HG03342 (cell line): ENCODE data around the gene FRMPD1.

Source experiments
- ATAC-seq: cut with Tn5 transposase; IDR thresholded peaks from one replicate; pipeline ENCODE4 v1.9.1; 2021; ENCODE audit warnings: mild to moderate bottlenecking, moderate library complexity; ENCODE audit not compliant: unreplicated experiment

The FRMPD1 gene

DNA sequence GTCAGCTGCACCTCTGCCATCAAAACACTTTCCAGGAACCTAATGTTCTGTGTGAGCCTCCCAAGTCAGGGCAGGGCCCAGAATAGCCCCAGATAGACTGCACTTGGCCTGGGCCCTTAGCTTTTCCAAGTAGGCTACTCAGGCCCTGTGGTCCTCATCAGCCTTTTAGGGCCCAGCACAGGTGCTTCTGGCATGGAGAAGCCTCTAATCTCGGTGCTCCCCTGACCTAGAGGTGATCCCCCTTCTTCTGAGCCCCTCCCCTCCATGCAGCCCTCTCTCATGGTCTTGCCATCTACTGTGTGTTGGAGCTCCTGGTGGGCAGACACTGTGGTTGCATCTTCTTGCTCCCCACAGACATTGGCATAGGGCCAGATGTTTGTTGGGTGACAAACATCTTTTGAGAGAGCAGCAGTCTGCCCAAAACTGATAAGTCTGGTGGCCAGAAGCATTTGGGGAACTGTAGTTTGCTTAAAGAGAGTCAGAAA is 28.1 kb downstream of the FRMPD1 start:
- ATAC-seq = no peak

DNA sequence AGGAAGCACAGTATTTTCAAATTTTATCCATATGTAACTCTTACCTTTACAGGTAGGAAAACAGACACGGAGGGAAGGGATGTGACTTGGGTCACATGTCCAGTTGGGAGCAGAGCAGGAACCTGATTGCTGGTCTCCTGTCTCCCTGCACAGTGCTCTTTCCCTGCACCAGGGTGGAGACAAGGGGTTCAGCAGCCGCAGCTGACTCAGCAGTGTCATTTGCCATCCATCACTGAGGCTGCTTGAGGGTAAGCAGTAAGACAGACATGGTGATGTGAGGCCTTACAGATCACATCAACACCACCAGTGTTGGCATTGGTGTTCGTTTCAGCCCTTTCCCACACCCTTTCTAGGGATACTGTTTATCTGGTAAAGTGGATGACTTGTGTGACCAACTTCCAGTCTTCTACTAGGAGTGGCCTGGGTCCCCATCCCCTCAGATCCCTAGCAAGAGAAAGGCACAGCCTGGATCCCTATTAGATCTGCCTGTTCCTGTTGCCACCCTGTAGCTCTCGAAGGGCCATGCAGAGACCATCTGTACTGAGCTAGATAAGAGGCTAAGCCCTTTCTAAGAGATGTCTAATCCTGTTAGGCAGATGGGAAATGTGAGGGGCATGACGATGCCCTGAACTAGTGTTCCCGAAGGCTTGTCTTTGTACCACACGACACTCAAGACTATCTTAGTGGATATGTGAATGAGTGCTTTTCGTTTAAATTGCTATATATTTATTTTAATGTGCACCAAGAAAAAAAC is 29.1 kb downstream of the FRMPD1 start:
- no peak for ATAC-seq

DNA sequence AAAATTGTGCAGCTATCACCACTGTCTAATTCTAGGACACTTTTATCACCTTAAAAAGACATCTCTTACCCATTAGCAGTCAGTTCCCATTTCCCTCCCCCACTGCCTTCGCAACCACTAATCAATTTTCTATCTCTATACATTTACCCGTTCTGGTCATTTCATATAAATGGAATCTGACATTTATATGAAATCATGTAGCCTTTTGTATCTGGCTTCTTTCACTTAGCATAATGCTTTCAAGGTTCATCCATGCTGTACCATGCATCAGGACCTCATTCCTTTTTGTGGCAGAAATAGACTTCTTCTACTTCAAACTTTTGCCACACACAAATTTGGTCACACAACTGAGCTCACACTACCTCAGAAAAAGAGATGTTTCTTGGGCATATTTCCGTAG is 32.2 kb downstream of the FRMPD1 start:
- no peak for ATAC-seq

DNA sequence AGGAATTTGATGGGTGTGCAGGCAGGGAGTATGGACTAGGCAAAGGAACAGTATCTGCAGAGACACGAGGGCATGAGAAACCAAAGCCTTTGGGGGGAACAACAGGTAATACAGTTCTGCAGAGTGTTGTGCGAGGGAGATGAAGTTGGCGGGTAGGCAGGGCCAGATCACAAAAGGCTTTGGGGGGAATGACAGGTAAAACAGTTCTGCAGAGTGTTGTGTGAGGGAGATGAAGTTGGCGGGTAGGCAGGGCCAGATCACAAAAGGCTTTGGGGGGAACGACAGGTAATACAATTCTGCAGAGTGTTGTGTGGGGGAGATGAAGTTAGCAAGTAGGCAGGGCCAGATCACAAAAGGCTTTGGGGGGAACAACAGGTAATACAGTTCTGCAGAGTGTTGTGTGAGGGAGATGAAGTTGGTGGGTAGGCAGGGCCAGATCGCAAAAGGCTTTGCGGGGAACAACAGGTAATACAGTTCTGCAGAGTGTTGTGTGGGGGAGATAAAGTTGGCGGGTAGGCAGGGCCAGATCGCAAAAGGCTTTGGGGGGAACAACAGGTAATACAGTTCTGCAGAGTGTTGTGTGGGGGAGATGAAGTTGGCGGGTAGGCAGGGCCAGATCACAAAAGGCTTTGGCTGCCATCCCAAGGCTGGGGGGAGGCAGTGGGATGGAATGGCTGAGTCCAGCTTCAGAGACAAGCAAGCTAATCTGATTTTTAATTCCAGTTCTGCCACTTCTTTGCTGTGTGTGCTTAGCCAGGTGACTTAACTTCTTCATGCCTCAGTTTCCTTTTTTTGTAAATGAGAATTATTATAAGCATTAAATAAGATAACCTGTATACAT is 33.0 kb downstream of the FRMPD1 start:
- no peak for ATAC-seq

DNA sequence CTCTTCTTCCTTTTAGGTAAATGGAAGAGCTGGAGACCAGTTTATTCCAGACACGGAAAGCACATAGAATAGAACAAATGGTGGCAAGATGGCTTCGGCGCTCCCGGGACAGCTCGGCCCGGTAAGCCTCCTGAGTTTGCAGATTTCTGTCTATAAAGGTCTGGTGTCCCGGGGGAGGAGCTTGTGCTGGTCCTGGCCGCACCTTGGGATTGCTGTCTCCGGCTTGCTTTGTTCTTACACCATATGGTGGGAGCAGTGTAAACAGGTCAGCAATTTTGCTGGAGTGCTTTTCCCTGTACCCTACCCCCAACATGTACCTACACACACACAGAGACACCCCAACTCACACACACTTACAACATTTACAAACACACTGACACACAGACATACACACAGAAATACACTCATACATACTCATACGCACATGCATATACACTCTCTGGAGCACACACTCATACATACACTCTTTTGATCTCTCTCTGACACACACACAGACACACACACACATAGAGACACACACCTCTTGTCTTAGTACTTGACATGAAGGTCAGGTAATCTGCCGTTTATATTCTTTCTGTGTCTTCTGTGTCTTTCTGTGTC is 42.0 kb downstream of the FRMPD1 start:
- ATAC-seq = no peak

DNA sequence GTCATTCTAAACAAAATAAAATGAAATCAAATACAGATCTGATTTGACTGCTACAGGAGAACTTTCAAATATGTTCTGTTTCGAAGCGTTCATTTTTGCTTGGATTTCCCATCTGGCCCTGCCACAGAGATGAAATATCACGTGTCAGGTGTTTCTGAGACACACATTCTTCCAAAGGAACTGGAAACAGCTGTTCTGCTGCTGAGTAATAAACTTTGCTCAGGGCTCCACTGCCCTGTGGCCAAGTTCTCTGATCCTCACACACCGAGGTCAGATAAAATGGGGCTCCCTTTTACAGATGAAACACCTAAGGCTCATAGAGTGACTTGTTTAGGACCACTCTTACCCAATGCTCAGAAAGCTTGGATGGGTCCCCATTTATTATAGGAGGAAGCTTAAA is 42.5 kb downstream of the FRMPD1 start:
- no peak for ATAC-seq

DNA sequence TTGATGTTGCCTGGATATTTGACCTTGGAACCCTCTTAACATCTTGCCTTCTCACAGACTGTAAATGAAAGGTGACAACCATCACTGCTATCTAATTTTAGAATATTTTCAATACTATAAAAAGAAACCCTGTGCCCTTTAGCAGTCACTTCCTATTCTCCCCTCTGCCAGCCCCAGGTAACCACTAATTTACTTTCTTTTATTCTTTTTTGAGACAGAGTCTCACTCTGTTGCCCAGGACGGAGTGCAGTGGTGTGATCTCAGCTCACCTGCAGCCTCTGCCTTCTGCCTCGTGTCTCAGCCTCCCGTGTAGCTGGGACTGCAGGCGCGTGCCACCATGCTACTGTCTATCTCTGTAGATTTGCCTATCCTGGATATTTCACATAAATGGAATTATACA is 43.6 kb downstream of the FRMPD1 start:
- no peak for ATAC-seq

DNA sequence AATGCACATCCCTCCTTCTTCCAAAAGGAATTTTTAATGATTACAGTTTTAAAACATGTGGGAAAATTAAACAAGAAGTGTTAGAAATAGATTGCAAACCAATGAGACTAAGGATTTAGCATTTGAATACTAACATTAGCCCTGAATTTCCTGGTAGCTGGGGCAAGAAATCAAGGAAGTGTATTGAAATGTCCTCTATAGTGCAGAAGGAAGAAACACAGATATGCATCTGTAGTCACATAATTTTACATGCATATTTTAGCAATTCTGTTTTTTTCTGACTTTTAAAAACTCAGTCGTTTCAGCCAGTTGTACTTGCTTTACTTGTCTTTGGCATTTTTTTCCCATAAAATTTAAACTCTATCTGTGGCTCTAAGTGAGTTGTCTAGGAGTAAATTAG is 45.8 kb downstream of the FRMPD1 start:
- no peak for ATAC-seq

DNA sequence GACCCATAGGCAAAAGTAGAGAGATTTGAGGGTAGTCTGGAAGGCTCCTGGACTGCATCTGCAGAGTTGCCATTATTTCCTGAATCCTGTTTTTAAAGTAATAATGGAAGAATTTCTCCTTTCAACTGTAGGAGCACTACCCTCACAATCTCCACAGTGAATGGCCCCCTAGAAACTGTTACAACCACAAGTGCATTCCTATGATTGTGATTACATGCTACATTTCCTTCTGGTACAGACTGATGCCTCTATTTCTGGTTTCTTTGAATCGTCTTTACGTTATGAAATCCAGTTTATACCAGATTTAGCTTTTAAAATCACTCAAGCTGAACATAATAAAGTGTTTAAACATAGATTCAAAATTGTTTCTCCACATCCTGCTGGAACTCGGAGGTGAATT is 49.4 kb downstream of the FRMPD1 start:
- no peak for ATAC-seq

DNA sequence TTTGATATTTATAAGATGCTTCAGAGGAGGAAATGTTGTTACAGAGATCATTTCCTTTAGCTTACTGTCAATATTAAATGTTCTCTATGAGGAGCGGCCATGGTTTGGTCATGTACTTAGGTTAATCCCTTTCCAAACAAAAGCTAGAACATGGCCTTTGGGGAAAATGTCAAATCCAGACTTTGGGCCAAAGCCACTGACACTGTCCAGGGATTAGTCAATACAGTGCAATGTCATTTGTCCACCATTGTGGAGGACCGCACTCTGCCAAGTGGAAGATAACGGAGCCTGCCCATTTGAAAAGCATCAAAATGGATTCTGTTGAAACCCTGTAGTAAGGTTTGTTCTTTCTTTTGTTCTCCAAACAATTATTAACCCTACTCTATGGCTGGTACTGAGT is 50.1 kb downstream of the FRMPD1 start:
- no peak for ATAC-seq

DNA sequence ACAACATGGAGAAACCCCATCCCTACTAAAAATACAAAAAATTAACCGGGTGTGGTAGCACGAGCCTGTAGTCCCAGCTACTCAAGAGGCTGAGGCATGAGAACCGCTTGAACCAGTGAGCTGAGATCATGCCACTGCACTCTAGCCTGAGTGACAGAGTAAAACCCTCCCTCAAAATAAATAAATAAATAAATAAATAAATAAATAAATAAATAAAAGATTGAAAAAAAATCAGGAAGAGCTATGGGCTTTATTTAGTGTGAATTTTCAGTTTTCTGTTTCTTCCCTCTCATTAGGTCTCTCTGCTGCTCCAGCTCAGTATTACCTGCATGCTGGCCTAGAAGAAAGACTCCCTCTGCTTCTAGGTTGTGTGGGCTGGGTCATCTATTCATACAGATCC is 55.0 kb downstream of the FRMPD1 start:
- ATAC-seq = no peak

DNA sequence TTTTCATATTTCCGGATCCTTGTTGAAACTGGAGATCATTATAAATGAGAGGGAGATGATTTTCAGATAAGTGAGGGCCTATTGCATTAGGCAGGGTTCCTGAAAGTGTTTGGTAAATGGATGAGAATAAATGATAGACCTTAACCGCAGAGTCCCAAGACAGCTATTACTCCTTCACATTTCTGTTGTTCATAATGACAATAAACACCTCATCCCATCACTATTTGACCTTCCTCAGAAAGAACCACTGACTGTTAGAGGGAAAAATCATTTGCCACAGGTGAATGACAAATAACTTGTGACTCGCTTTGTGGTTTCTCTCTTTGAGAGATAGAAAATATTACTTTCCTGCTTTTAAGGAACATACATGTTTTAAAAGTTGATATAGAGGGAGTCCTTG is 55.5 kb downstream of the FRMPD1 start:
- no peak for ATAC-seq

DNA sequence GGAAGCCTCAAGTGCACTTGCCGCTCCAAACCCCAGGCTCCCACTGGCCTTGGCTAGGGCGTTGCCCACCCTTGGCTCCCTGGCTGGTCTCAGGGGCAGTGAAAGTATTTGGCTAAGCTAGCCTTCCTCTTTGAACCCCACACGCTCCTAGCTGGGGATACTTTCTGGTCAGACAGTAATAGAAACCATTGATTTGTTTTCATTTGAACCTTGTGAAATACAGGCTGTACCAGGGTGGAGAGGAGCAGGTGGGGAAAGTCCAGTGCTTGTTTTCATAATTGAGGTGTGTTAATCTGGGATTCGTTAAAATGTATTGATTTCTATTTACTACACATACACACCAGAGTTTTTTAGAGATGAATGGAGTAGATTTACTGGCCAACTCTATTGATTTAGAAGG is 57.0 kb downstream of the FRMPD1 start:
- ATAC-seq = no peak

DNA sequence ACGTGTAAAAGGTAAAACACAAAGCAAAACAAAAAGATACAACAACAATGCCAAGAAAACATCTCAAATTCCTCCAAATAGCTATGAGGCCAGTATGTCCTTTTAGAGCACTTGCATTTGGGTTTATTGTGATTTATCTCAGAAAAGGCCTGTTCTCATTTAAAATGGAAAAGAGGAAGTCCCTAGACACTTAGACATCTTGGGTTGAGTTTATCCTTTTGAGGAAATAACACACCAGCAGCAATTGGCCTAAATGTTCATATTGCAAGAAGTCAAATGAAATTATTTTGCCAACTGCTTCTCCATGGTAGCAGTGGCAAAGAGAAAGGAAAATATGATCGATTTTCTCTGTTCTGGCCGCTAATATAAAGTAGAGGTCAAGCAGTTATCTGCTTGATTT is 59.3 kb downstream of the FRMPD1 start:
- no peak for ATAC-seq

DNA sequence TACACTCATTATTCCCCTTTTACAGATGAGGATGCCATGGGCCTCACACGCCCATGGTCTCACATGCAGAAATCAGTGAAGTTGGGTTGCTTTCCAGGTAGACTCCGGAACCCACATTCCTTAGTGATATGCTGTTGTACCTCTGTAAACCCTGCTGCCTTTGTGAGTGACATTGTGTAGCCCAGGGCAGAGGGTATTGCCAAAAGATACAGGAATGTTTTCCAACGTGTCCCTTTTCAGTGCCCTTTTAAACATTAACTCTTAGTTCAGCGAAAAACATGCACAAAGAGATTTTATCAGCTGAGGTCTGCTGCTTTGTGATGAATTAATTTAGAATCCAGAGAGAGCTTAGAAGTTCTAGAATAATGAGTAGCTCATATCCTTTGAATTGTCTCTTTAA is 64.5 kb downstream of the FRMPD1 start:
- no peak for ATAC-seq

DNA sequence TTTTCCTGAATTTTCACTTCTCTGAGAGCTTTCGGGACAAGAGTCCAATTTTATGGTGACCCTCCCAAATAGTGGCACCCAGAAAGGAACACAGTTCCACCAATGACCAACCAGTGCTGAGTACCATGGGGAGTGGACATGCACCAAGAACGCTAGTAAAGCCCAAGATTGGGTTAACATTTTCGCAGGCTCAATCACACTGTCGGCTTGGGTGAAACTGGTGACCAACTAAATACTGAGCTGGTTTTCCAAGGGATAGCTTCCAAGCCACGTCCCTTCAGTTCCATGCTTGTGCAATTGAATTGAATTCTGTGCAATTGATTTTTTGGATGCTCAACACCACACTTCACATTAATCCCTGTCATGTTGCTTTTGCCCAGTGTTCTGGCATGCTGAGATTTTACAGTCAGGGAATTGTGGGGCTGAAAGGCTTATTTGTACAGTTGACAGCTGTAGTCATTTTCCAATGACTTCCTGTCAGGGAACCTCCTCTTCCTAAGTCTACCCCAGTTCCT is 65.3 kb downstream of the FRMPD1 start:
- no peak for ATAC-seq

DNA sequence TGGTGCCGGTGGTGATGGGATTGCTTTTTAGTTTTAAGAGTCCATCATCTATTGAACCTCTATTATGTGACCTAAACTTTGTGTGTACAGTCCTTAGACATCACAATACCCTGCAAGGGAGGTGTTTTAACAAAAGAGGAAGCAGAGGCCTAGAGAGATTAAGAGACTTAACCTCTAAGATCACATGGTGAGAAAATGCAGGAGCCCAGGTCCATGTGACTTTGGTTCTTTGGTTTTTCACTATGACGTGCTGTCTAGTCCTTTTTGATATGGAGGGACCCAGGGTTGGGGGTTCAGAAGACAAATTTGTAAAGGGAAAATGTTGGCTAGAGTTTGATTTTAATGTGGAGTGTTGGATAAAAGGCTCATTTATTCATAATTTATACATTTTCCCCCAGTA is 68.8 kb downstream of the FRMPD1 start:
- ATAC-seq = no peak

DNA sequence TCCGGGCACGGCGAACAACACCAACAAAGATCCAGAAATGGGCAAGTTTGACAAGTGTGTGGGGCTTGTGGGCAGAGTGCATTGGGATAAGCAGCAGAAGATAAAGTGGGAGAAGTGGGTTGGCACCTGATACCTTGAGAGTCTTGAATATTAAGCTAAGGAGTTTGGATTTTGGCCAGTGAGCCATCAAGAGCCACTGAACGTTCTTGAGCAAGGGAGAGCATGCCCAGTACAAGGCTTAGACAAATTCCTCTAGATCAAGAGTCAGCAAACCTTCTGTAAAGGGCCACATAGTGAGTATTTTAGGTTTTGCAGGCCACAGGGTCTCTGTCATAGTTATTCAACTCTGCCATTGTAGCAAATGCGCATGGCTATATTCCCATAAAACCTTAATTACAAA is 76.3 kb downstream of the FRMPD1 start:
- ATAC-seq = no peak

DNA sequence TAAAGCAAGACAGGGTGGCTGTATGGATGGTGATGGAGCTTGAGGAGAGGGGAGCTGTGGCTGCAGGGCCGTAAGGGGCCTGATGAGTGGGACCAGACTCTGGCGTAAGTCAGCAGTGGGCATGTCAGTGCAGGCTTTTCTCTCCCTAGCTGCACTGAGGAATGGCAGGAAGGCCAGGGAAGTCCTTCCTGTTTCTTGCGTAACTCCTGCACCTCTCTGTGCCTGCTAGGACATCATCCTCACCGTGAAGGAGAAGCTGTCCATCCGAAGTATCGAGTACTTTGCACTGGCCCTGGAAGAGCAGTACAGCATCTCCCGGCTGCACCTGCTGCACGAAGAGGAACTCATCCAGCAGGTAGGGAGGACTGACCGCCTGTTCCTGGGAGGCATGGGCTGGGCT is 78.7 kb downstream of the FRMPD1 start:
- no peak for ATAC-seq

DNA sequence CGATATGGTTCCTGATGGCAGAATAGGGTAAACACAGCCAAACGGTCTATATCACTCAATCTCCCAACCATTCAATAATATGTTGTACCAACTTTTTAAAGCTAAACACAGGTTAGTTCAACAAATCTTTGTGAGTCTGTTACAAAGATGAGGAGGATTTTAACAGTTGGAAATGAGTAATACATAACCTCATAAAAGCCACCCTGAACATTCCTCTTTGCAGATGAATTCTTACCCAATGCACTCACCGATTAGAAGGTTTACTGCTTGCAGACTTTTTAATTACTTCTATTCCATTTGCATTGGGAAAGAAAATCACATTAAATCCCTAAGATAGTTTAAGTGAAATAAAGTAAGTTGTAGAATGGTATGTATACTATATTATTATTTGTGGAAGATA is 79.5 kb downstream of the FRMPD1 start:
- no peak for ATAC-seq

DNA sequence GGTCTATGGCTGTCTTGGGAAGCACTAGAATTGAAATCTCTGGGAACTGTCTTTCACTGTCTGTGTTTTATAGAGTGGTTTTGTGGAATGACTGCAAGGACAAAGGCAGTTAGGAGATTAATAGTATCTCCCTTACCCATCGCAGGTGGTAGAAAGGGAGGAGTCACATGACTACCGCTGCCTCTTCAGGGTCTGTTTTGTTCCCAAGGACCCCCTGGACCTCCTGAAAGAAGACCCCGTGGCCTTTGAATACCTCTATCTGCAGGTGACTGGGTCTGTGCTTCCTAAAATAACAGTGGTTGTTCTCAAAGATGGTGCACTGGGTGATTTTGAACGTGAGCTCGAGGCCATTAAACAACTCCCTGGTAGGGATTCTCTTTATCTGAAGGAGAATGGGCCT is 80.1 kb downstream of the FRMPD1 start:
- ATAC-seq = no peak
